HG03039 (cell line): ENCODE data around the gene CHMP2B.
A peak's percentile ranks its signal among the peaks of the same experiment; 100 is the strongest.
"Not testable (repeated sequence)": the region's sequence is repeated elsewhere in the genome, so short reads cannot be mapped to it uniquely, and the experiment has no call there.

Experiments used
- ATAC-seq: cut with Tn5 transposase; IDR thresholded peaks from one replicate; pipeline ENCODE4 v1.9.1; 2021; ENCODE audit warnings: mild to moderate bottlenecking, moderate library complexity; ENCODE audit not compliant: unreplicated experiment

CHMP2B gene

GRCh38 chr3:87228316-87228715 lies 1.2 kb downstream of the CHMP2B start:
- ATAC-seq = no peak

- ATAC-seq = no peak
Observed at GRCh38 chr3:87229113-87229512, 2.0 kb downstream of the CHMP2B start.

GRCh38 chr3:87233805-87234204 lies 6.7 kb downstream of the CHMP2B start:
- no peak for ATAC-seq

- no peak for ATAC-seq
Observed at GRCh38 chr3:87236093-87236492, 9.0 kb downstream of the CHMP2B start.

- no peak for ATAC-seq
Observed at GRCh38 chr3:87246662-87247429, 19.7 kb downstream of the CHMP2B start.

GRCh38 chr3:87247430-87247773 lies 20.3 kb downstream of the CHMP2B start:
- no peak for ATAC-seq

- ATAC-seq = not testable (repeated sequence)
Observed at GRCh38 chr3:87248231-87248630, 21.1 kb downstream of the CHMP2B start.

- ATAC-seq = no peak
Observed at GRCh38 chr3:87248831-87249230, 21.7 kb downstream of the CHMP2B start.

- ATAC-seq = no peak
Observed at GRCh38 chr3:87250009-87250408, 22.9 kb downstream of the CHMP2B start.

GRCh38 chr3:87260270-87260669 lies 33.2 kb downstream of the CHMP2B start:
- peak; percentile 68 for ATAC-seq

GRCh38 chr3:87261925-87262324 lies 34.8 kb downstream of the CHMP2B start:
- no peak for ATAC-seq

- ATAC-seq = no peak
Observed at GRCh38 chr3:87267953-87268645, 41.0 kb downstream of the CHMP2B start.

- no peak for ATAC-seq
Observed at GRCh38 chr3:87268646-87269211, 41.6 kb downstream of the CHMP2B start.

GRCh38 chr3:87269723-87270122 lies 42.6 kb downstream of the CHMP2B start:
- ATAC-seq = no peak

GRCh38 chr3:87270908-87271700 lies 44.0 kb downstream of the CHMP2B start:
- no peak for ATAC-seq

GRCh38 chr3:87272718-87273341 lies 45.7 kb downstream of the CHMP2B start:
- ATAC-seq = peak; percentile 93

GRCh38 chr3:87276484-87276883 lies 49.4 kb downstream of the CHMP2B start, which contains the start of gene POU1F1:
POU1F1 (minus strand) TSS chr3:87276584; CDS start chr3:87276462, 122 bp downstream.
- ATAC-seq = no peak

- ATAC-seq = peak; percentile 82
Observed at GRCh38 chr3:87287011-87287410, 59.9 kb downstream of the CHMP2B start.

- ATAC-seq = no peak
Observed at GRCh38 chr3:87288446-87288845, 61.3 kb downstream of the CHMP2B start.

GRCh38 chr3:87298111-87298718 lies 71.1 kb downstream of the CHMP2B start:
- ATAC-seq = peak; percentile 83
